GM23338 (cell line): ENCODE measurements around the gene SEMA6B. TPM values are rescaled to one million over a fixed set of nuclear protein-coding genes. Genes with fewer than 3 reads are reported as not detected.
A peak's percentile ranks its signal among the peaks of the same experiment; 100 is the strongest.

Experiments used
- ATAC-seq: fragments of 200-7000 bp; cut with Tn5 transposase; 3 replicates; pipeline ENCODE4 v1.9.1; 2020
- DNase-seq: peaks from one replicate; pipeline ENCODE4 v3.0.0-alpha.2; 2015; ENCODE audit warnings: low spot score
- H2AFZ ChIP-seq: fragments of 200-600 bp; sonication (generic); 2 replicates; pipeline ENCODE4 v1.8.0; 2016; ENCODE audit warnings: antibody characterized with exemption, mild to moderate bottlenecking, moderate library complexity
- H3F3A ChIP-seq: fragments of 200-600 bp; sonication (generic); replicated peaks from 2 replicates; pipeline ENCODE4 v1.8.0; 2017; ENCODE audit warnings: antibody characterized with exemption, mixed run types, low read depth
- H3K27ac ChIP-seq: fragments of 200-600 bp; sonication (generic); 2 replicates; pipeline ENCODE4 v1.6.1; 2016; ENCODE audit warnings: low read depth
- H3K27me3 ChIP-seq: fragments of 200-600 bp; sonication (generic); 2 replicates; pipeline ENCODE4 v1.8.0; 2016; ENCODE audit warnings: mild to moderate bottlenecking, mixed run types, moderate library complexity; ENCODE audit not compliant: insufficient read depth
- H3K36me3 ChIP-seq: fragments of 200-600 bp; sonication (generic); 2 replicates; pipeline ENCODE4 v1.8.0; 2016; ENCODE audit warnings: mild to moderate bottlenecking; ENCODE audit not compliant: insufficient read depth
- H3K4me1 ChIP-seq: fragments of 200-600 bp; sonication (generic); 2 replicates; pipeline ENCODE4 v1.8.0; 2016; ENCODE audit warnings: mild to moderate bottlenecking, moderate library complexity; ENCODE audit not compliant: insufficient read depth
- H3K4me2 ChIP-seq: fragments of 200-600 bp; sonication (generic); 2 replicates; pipeline ENCODE4 v1.7.1; 2017; ENCODE audit warnings: mixed run types
- H3K4me3 ChIP-seq: fragments of 200-600 bp; sonication (generic); 2 replicates; pipeline ENCODE4 v1.6.1; 2016; ENCODE audit warnings: mixed run types
- H3K79me2 ChIP-seq: fragments of 200-600 bp; sonication (generic); replicated peaks from 2 replicates; pipeline ENCODE4 v1.8.0; 2017; ENCODE audit warnings: mild to moderate bottlenecking; ENCODE audit not compliant: insufficient read depth
- H3K9me2 ChIP-seq: fragments of 200-600 bp; sonication (generic); 2 replicates; pipeline ENCODE4 v1.8.0; 2017; ENCODE audit not compliant: insufficient read depth
- H4K20me1 ChIP-seq: fragments of 200-600 bp; sonication (generic); replicated peaks from 2 replicates; pipeline ENCODE4 v1.8.0; 2017; ENCODE audit warnings: mild to moderate bottlenecking; ENCODE audit not compliant: insufficient read depth
- H3K27ac Mint-ChIP-seq: 2 replicates; pipeline ENCODE4 v1.8.0; 2020; ENCODE audit warnings: inconsistent platforms, mild to moderate bottlenecking, moderate library complexity, mixed read lengths
- H3K27me3 Mint-ChIP-seq: 3 replicates; pipeline ENCODE4 v1.8.0; 2022; ENCODE audit warnings: low read depth, mild to moderate bottlenecking, moderate library complexity, mixed read lengths, inconsistent platforms; ENCODE audit not compliant: insufficient read depth, poor library complexity
- H3K36me3 Mint-ChIP-seq: 3 replicates; pipeline ENCODE4 v1.8.0; 2021; ENCODE audit warnings: low read depth, mild to moderate bottlenecking, inconsistent platforms, moderate library complexity, mixed read lengths
- H3K4me1 Mint-ChIP-seq: 3 replicates; pipeline ENCODE4 v1.8.0; 2020; ENCODE audit warnings: mild to moderate bottlenecking, inconsistent platforms, mixed read lengths
- H3K4me3 Mint-ChIP-seq: 3 replicates; pipeline ENCODE4 v1.8.0; 2021; ENCODE audit warnings: moderate library complexity, mild to moderate bottlenecking, inconsistent platforms, mixed read lengths
- H3K9me3 Mint-ChIP-seq: 3 replicates; pipeline ENCODE4 v1.8.0; 2020; ENCODE audit warnings: moderate library complexity, mild to moderate bottlenecking, inconsistent platforms, mixed read lengths
- CREB1 ChIP-seq: fragments of 250-450 bp; sonication (Bioruptor Pico); IDR thresholded peaks from 2 replicates; pipeline ENCODE4 v1.5.0; 2020; ENCODE audit warnings: low read depth, mild to moderate bottlenecking, moderate library complexity
- CTCF ChIP-seq, 2 experiments: fragments of 200-600 bp in 1 of 2; sonication (generic) in 1 of 2; conservative IDR thresholded peaks; 2 replicates each; pipeline versions ENCODE4 v1.5.1 to v1.6.1; 2016 to 2017; ENCODE audit warnings: antibody characterized with exemption in 2 of 2, low read depth in 2 of 2, mild to moderate bottlenecking in 2 of 2, moderate library complexity in 1 of 2
- ETS1 ChIP-seq: IDR thresholded peaks from 2 replicates; pipeline ENCODE4 v1.6.1; 2016; ENCODE audit warnings: antibody characterized with exemption
- EZH2 ChIP-seq: fragments of 200-600 bp; sonication (generic); IDR thresholded peaks from one replicate; pipeline ENCODE4 v1.8.0; 2017; ENCODE audit warnings: antibody characterized with exemption, mild to moderate bottlenecking, low read depth; ENCODE audit not compliant: unreplicated experiment
- EZH2phosphoT487 ChIP-seq: fragments of 200-600 bp; sonication (generic); IDR thresholded peaks from one replicate; pipeline ENCODE4 v1.8.1; 2018; ENCODE audit warnings: antibody characterized with exemption; ENCODE audit not compliant: unreplicated experiment
- JUNB ChIP-seq: IDR thresholded peaks from one replicate; pipeline ENCODE4 v1.6.1; 2016; ENCODE audit warnings: antibody characterized with exemption; ENCODE audit not compliant: unreplicated experiment
- NANOG ChIP-seq: IDR thresholded peaks from 2 replicates; pipeline ENCODE4 v1.6.1; 2016; ENCODE audit warnings: antibody characterized with exemption, borderline replicate concordance
- POLR2AphosphoS5 ChIP-seq: IDR thresholded peaks from 2 replicates; pipeline ENCODE4 v1.6.1; 2016; ENCODE audit warnings: antibody characterized with exemption, low read depth
- REST ChIP-seq: IDR thresholded peaks from one replicate; pipeline ENCODE4 v1.6.1; 2018; ENCODE audit warnings: antibody characterized with exemption; ENCODE audit not compliant: unreplicated experiment
- STAT1 ChIP-seq: IDR thresholded peaks from one replicate; pipeline ENCODE4 v1.6.1; 2016; ENCODE audit warnings: antibody characterized with exemption; ENCODE audit not compliant: unreplicated experiment
- ZNF114 ChIP-seq: fragments of 250-450 bp; sonication (Bioruptor Pico); IDR thresholded peaks from 2 replicates; pipeline ENCODE4 v1.5.0; 2020; ENCODE audit warnings: mild to moderate bottlenecking, moderate library complexity
- ZNF331 ChIP-seq: fragments of 250-450 bp; sonication (Bioruptor Pico); IDR thresholded peaks from 2 replicates; pipeline ENCODE4 v1.5.0; 2020; ENCODE audit warnings: low read depth, mild to moderate bottlenecking, moderate library complexity
- ZNF462 ChIP-seq: fragments of 250-450 bp; sonication (Bioruptor Pico); IDR thresholded peaks from 2 replicates; pipeline ENCODE4 v1.5.0; 2020; ENCODE audit warnings: mild to moderate bottlenecking, moderate library complexity
- polyA plus RNA-seq: library from polyadenylated mRNA; unstranded; fragments of >200 nt; fragmentation: Nextera tagmentation; extraction: Ambion mirVana; gene quantifications from 2 replicates; pipeline ENCODE4 v1.2.1, GENCODE V29; 2016
- total RNA-seq: library from RNA; depleted of rRNA; stranded (reverse); fragments of >200 nt; shearing (Covaris generic); gene quantifications from 2 replicates; pipeline ENCODE4 v1.2.3, GENCODE V29; 2014

The SEMA6B gene
- total and polyA plus RNA-seq, 2 experiments from 2014 or later, result 5.3 to 42.7 TPM

- Mint-ChIP-seq H3K4me3 (no peak within 1 kb of the TSS), H3K9me3 (peaks cover 3% of the 10 kb centered on the region; the same call in 2 of the 3 replicates)
- H3K4me2 ChIP-seq, result no peak within 1 kb of the TSS
Measured at GRCh38 chr19:4518345-4519171, 40.9 kb downstream of the SEMA6B start, which contains the start of gene PLIN4. Gene PLIN4 (minus strand): TSS chr19:4518486. CDS start chr19:4518272, 214 bp downstream.

More at GRCh38 chr19:4518345-4519171, 40.9 kb downstream of the SEMA6B start, which contains the start of gene PLIN4:
- peaks cover 2% of the 10 kb centered on the region; the same call in 1 of the 3 replicates for H3K36me3 Mint-ChIP-seq
- DNase-seq (peak; percentile 53), ATAC-seq (peak; percentile 66)
- Histone ChIP-seq H3K27me3 (peaks cover 29% of the 10 kb centered on the region; the same call in 1 of the 2 replicates), H3K79me2 (no peaks in the 10 kb centered on the region), H3K4me1 (no peaks in the 10 kb centered on the region), H2AFZ (peak within 1 kb of the TSS; percentile 74; the same call in 1 of the 2 replicates), H4K20me1 (no peaks in the 10 kb centered on the region; the same call in 1 of the 2 replicates), H3K36me3 (no peaks in the 10 kb centered on the region), H3F3A (no peaks in the 10 kb centered on the region), H3K9me2 (no peaks in the 10 kb centered on the region), H3K4me3 (no peak within 1 kb of the TSS), H3K27ac (no peak within 1 kb of the TSS)
- no peak for TF ChIP-seq ZNF331
- TF ChIP-seq JUNB, result no peak
- no peak for TF ChIP-seq ZNF462 (CRISPR knock-in tag)
- TF ChIP-seq REST, result no peak
- TF ChIP-seq POLR2AphosphoS5, result no peak
- TF ChIP-seq STAT1, result no peak
- TF ChIP-seq EZH2phosphoT487, result no peak
- no peak for TF ChIP-seq ETS1
- TF ChIP-seq EZH2, result no peak
- TF ChIP-seq NANOG, result no peak
- TF ChIP-seq CREB1 (CRISPR knock-in tag), result no peak
- TF ChIP-seq CTCF (conservative IDR thresholded peaks at IDR 0.05; ENCODE audit: low read depth in 2 of 2), result no peak
- no peak for TF ChIP-seq ZNF114
- peaks cover 4% of the 10 kb centered on the region for H3K4me1 Mint-ChIP-seq
- peaks cover 41% of the 10 kb centered on the region for H3K27me3 Mint-ChIP-seq
- H3K27ac Mint-ChIP-seq, result no peak within 1 kb of the TSS
